NCI-H1105 treated with DMSO at 0.1 percent for 48 hours (cell line): Measurements from ENCODE around the gene BRME1.
A peak's percentile ranks its signal among the peaks of the same experiment; 100 is the strongest.
"Not testable (repeated sequence)": the region's sequence is repeated elsewhere in the genome, so short reads cannot be mapped to it uniquely, and the experiment has no call there.

Experiments
- DNase-seq: peaks from one replicate; lab custom pipeline; 2025; lab: John Stamatoyannopoulos, UW

The BRME1 gene

DNA sequence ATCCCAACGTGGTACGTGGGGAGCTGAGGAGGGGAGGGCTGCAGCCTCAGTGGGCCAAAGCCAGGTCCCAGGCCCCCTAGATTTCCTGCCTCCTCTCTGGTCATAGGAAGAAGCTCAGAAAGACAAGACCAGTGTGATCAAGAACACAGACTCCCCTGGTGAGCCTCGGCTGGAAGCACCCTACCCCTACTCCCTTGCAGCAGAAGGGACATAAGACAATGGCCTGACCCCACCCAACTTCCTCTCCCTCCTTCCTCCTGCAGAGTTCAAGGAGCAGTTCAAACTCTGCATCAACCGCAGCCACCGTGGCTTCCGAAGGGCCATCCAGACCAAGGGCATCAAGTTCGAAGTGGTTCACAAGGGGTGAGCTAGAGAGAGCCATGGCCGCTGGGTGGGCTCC, 20.8 kb upstream of the BRME1 start:
- no peak for DNase-seq

DNA sequence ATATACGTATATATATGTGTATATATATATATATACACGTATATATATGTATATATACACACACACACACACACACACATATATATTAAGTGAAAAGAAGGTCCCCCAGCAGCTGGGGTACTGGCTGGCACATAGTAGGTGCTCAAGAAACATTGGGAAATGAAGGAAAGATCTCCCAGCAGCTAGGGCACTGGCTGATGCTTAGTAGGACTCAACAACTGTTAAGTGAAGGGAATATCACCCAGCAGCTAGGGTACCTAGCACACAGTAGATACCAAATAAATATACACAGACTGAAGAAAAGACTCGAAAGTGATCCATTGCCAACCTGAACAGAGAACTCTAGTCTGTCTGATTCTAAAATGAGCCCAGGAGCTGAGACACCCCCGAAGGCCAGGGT, 20.1 kb upstream of the BRME1 start:
- DNase-seq, result no peak

DNA sequence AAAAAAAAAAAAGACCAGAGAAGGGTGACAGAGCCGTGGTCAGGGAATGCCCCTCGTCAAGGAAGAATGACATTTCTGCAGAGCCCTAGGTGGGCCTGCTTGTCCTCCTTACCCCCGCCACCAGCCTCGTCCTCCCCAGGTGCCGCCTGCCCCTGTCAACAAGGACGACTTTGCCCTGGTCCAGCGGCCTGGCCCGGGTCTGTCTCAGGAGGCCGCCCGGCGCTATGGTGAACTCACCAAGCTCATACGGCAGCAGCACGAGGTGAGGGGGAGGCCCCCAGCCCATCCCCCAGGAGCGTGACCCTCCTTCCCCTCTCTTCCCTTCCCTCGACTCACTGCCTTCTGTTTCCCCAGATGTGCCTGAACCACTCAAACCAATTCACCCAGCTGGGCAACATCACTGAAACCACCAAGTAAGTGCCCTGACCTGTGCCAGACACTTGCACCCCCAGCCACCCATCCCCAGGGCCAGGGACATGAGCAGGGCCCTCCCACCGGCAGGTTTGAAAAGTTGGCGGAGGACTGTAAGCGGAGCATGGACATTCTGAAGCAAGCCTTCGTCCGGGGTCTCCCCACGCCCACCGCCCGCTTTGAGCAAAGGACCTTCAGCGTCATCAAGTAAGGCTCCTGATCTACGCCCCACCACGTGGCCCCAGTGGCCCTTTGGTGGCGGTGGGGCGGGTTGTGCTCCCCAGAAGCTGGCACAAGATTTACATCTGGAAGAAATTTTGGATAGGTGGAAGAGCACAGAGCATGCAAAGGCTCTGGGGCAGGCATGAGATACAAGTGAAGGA, 17.5 kb upstream of the BRME1 start:
- DNase-seq, result no peak

DNA sequence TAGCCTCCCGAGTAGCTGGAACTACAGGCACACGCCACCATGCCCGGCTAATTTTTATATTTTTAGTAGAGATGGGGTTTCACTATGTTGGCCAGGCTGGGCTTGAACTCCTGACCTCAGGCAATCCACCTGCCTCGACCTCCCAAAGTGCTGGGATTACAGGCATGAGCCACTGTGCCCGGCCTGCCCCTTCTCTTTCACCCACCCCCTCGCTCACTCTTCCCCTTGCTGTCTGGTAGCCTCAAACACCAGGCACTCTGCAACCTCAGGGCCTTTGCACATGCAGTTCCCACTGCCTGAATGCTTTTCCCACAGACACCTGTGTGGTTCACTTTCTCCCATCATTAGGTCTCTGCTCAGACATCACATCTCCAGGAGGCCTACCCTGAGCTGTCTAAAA, 16.2 kb upstream of the BRME1 start:
- not testable (repeated sequence) for DNase-seq

DNA sequence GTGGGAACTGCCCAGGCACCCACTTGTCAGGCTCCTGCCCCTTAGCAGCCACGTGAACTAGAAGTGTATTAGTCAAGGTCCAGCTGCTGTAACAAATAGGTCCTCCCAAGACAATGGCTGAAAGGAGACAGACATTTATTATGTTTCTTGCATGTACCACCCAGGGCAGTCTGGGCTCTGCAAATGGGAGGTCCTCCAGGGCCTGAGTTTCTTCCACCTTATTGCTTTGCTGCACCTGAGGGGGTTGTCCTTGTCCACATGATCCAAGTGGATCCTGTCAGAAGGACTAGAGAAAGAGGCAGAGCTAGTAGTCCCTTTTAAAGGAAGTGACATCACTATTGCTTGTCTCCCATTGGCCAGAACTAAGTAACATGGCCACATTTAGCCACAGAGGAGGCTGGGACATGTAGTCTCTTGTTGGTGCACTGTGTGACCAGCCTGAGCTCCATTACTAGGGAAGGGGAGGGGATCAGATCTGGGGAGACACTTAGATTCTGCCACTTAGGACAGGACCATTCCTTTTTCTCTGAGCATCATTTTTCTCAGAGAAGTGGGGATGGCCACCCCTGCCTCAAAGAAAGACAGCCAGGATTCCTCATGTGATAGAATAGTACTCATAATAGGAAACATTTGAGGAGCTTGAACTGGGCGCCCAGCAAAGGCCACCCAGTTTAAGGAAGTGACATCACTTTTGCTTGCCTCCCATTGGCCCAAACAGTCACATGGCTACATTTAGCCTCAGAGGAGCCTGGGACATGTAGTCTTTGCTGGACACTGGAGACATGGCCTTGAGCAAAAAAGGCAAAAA, 15.2 kb upstream of the BRME1 start:
- peak; percentile 5 for DNase-seq

DNA sequence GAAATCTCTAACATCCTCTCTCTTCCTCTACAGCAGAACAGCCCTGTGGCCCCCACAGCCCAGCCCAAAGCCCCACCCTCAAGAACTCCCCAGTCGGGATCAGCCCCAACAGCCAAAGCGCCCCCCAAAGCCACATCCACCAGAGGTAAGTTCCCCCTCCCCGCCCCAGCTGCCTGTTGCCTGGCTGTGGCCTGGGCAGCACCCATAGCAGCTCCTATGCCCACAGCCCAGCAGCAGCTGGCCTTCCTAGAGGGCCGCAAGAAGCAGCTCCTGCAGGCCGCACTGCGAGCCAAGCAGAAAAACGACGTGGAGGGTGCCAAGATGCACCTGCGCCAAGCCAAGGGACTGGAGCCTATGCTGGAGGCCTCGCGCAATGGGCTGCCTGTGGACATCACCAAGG, 14.6 kb upstream of the BRME1 start:
- DNase-seq, result no peak

DNA sequence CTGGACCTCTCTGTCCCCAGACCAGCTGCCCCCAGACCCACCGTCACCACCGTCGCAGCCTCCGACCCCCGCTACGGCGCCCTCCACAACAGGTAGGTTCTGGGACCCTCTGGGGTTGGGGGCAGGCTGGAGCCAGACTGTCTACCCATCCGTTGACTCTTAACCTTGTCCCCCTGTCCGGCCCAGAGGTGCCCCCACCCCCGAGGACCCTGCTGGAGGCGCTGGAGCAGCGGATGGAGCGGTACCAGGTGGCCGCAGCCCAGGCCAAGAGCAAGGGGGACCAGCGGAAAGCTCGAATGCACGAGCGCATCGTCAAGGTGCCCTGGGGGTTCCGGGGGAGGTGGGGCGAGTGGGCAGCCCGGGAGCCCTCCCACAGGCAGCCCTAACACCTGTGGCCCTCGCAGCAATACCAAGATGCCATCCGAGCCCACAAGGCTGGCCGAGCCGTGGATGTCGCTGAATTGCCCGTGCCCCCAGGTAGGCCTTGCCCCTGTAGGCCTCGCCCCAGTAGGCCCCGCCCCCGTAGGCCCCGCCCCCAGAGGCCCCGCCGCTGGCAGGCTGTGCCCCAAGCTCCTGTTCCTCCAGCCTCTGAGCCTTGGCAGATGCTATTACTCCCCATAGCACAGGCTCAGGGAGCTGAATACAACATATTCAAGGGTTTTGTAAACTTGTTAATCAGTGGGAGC, 13.0 kb upstream of the BRME1 start:
- no peak for DNase-seq

DNA sequence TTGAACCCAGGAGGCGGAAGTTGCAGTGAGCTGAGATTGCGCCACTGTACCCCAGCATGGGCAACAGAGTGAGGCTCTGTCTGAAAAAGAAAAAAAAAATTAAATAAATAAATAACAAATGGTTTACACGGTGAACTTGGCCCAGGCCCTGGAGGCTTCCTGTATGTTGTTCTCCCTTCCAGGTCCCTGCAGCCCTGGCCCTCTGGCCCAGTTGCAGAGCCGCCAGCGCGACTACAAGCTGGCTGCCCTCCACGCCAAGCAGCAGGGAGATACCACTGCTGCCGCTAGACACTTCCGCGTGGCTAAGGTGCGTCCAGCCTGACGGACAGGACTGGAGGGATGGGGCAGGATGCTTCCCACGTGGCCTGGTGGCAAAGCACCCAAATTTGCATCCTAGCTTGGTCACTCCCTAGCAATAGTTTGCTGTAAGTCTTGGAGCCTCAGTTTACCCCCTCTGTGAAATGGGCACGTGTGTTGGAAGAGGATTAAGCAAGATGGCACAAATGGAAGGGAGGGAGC, 12.0 kb upstream of the BRME1 start:
- DNase-seq, result no peak

DNA sequence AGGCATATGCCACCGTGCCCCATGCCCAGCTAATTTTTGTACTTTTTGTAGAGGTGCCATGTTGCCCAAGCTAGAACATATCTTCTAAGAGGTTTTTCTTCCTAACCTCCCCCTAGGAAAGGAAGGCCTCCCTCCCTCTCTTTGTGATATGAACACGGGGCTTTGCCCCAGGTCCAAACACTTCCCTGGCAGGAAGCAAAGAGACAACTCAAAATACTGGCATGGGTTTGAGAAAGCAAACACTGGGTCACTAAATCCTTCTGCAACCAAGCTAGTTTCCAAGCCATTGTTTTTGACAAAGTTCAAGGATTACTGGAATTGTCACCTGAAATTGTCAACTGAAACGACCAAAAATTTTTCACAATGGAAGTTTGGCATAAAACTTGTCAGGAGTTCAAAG, 8.9 kb upstream of the BRME1 start:
- no peak for DNase-seq

DNA sequence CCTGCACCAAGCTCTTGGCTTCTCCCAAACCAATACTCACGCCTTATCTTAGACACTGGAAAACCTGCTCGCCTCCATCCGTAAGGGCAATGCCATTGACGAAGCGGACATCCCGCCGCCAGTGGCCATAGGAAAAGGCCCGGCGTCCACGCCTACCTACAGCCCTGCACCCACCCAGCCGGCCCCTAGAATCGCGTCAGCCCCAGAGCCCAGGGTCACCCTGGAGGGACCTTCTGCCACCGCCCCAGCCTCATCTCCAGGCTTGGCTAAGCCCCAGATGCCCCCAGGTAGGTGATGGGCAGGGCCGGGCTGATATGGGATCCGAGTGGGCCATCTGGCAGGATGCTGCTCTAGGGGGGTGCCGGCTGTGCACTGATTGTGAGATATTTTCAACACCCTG, 7.4 kb upstream of the BRME1 start:
- DNase-seq, result no peak

DNA sequence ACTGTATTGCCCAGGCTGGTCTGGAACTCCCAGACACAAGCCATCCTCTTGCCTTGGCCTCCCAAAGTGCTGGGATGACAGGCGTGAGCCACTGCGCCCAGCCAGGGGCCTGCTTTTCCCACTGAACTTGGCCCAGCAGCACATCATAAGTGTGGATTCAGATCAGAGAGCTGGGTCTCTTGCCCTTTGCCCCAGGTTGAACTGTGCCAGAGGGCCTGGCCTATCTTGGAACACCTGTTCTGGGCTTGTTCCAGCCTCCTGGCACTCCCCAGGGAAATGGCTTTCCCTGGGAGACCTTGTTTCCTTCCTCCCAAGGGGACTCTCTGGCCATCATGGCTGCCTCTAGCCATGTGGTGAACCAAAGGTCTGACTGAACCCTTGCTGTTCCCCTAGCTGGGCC, 3.5 kb upstream of the BRME1 start:
- no peak for DNase-seq

DNA sequence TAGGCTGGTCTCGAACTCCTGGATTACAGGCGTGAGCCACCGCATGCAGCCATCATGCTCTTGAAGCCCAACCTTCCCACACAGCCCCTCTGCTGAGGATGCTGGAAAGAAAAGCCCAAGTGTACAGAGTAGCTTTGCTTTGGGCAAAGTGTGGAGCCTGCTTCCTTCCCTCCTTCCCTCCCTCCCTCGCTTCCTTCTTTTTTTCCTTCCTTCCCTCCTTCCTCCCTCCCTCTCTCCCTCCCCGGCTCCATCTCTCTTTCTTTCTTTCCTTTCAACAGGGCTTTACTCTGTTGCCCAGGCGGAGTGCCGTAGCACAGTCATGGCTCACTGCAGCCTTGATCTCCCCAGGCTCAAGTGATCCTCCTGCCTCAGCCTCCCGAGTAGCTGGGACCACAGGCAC, 2.8 kb upstream of the BRME1 start:
- no peak for DNase-seq

DNA sequence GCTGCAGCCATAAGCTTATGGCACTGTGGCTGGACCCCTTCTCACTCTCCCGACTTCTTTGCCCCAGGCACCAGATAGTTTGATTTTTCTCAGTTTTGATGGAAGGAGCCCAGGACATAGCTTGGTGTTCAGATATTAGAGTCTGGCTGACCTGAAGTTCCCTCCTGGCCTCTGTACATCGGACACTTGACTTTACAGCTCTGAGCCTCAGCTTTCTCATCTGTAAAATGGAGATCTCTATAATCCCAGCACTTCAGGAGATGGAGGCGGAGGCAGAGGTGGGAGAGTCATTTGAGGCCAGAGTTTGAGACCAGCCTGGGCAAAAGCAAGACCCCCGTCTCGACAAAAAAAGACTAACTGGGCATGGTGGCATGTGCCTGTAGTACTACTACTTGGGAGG, 993 bp upstream of the BRME1 start:
- DNase-seq, result no peak

DNA sequence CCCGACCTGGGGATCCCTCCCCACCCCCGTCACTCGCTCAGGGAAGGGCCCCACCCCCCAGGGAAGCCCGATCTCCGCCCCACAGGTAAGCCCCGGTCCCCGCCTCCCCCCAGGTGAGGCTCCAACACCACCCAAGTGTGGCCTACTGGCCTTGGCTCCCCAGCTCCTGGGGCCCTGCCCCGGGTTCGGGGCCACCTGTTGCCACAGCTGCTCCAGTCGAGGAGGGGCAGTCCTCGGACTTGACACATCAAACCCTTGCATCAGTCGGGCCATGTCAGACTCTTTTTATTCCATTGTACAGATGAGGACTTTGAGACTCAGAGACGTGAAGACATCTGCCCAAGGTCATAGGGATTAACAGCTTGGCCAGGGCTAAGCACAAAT, 596 bp upstream of the BRME1 start:
- DNase-seq, result peak; percentile 30

DNA sequence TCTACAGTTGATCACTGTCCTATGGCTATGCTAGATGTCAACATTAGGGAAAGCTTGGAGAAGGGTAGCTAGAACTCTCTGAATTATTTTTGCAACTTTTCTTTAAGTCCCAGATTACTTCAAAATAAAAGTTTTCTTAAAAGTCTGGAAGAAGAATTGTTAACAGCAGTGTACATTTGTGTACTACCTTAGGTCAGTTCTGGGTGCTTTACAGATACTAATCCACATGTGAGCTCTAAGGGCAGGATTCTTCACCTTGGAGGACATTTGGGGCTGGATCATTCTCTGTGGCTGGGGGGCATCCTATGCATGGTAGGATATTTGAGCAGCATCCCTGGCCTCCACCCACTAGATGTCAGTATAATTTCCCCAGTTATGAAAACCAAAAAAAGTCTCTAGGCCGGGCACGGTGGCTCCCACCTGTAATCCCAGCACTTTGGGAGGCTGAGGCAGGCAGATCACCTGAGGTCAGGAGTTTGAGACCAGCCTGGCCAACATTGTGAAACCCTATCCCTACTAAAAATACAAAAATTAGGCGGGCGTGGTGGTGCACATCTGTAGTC, 2.8 kb downstream of the BRME1 start:
- no peak for DNase-seq

DNA sequence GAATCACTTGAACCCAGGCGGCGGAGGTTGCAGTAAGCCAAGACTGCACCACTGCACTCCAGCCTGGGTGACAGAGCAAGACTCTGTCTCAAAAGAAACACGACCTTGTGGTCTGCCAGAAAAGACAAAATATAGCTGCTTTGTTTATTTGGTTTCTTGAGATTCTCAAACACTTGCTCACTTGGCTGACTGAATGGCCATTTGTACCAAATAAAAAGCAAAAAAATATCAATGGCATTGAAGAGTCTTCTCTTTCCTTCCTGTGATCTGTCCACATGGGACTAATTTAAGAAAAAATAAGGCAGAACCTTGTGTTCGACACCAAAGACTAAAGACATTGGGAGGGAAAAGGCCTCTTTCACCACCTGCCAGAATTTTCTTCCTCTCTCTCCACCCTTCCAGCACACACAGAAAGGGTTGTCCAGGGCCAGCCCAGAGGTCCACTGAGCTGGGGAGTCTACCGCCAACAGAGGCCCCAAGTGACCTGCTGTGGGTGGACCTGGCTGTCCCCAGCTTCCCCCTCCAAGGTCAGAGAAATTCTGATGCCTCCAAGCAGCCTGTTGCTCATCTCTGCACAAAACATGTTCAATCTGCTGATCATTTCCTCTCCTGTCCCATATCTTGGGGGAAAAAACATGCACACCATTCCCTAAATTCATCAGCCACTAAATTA, 5.9 kb downstream of the BRME1 start:
- DNase-seq, result no peak

DNA sequence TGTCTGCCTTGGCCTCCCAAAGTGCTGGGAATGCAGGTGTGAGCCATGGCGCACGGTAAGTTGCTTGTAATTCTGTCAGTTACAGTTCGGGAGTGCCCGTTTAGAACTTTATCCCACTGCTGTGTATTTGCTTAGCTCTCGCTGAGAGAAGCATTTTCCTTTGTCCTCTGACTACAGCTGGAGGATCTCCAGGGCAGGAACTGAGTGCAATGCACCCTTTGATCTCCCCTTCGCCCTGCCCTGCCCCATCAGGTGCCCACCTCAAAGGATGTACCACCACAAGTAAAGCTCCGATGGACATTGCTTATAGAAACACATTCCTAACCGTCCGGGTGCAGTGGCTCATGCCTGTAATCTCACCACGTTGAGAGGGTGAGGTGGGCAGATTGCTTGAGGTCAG, 6.5 kb downstream of the BRME1 start:
- DNase-seq, result no peak

DNA sequence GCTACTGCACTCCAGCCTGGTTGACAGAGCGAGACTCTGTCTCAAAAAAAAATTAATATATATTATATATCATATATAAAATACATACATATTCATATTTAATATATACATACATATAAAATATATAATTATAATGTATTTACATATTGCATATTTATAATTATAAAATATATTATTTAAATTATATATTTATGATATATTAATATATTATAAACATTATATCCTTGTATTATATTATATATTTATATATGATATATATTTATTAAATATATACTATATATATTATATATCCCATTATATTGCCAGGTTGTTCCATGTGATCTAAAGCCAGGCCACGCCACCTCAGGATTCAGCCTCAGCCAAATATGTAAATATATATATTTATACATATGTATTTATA, 9.7 kb downstream of the BRME1 start:
- DNase-seq, result no peak

DNA sequence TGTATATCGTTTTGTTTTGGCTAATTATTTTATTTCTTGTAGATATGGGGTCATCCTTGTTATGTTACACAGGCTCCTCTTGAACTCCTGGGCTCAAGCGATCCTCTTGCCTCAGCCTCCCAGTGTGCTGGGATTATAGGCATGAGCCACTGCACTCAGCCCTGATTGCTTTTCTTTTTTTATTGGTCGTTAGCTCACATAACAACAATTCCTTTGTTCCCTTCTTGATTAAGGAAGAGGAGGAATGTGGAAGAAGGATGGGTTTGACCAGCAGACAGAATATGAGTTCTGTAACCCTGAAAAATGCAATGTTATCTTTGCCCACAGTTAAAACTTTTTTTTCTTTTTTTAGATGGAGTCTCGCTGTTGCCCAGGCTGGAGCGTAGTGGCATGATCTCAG, 11.4 kb downstream of the BRME1 start:
- no peak for DNase-seq

DNA sequence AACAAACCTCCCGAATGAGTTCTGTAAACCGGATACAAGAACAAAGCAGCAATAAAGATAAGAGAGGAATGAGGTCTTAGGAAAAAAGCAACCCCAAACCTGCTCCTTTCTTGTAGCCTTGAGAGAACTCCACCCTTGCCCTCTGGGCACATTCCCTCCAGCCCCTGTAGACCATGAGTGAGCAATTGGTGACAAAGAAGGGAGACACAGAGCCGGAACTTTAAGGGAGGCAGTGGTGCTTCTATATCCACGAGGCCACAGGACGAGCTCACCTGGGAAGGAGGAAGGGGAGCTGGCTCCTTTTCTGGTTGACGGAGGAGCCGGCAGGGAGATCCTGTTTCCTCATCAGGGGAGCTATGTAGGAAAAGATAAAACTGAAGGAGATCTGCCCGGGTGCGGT, 13.0 kb downstream of the BRME1 start:
- no peak for DNase-seq

DNA sequence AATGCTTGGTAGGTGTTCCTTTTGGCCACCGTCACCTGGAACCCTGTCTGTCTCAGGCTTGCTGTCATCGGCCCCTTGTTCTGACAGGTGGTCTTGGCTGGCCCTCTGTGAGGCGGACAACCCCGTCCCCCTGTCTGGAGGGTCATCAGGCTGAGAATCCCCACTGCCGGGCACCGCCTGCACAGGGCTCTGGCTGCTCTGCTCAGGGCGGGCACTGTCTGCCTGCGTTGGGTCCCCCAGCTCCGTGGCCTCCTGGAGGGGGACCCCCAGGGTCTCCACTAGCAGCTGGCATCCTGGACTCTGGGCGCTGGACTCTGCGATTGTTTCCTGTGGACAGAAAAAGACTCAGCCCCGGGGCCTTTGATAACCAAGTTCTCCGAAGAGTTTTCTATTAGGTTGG, 15.8 kb downstream of the BRME1 start:
- DNase-seq, result no peak

DNA sequence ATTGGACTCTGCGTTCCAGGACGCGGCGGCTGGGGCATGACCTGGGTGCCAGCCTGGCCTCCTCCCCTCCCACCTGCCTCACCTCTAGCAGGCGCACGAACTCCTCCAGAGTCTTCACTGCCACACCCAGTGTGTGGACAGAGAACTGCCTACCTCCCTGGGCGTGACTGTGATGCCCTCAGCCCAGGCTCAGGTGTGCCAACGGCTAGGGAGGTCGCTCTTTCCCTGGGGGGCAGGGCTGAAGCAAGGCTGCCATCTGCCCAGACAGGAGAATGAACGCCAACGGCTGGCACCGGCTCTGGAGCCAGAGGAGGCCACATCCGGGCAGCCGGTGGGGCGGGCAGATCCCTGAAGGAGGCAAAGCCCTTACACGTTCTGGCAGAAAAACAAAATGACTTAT, 17.6 kb downstream of the BRME1 start:
- DNase-seq, result no peak
